HepG2 (cell line): Measurements from ENCODE around the gene PCYT2. TPM values are rescaled to one million over a fixed set of nuclear protein-coding genes. Genes with fewer than 3 reads are reported as not detected.

Source experiments
- ARNTL ChIP-seq: sonication (generic); formaldehyde crosslinking; IDR thresholded peaks from 2 replicates; pipeline ENCODE4 v1.4.0; 2020; ENCODE audit warnings: mild to moderate bottlenecking, missing genetic modification reagents
- GATAD1 ChIP-seq: IDR thresholded peaks from 2 replicates; pipeline ENCODE4 v1.6.1; 2016; ENCODE audit warnings: missing genetic modification reagents, missing compliant biosample characterization
- HDAC1 ChIP-seq: sonication (generic); formaldehyde crosslinking; IDR thresholded peaks from 2 replicates; pipeline ENCODE4 v1.5.1; 2020; ENCODE audit warnings: mild to moderate bottlenecking, missing genetic modification reagents
- MXD1 ChIP-seq: sonication (generic); formaldehyde crosslinking; IDR thresholded peaks from 2 replicates; pipeline ENCODE4 v1.4.0; 2020; ENCODE audit warnings: mild to moderate bottlenecking, missing genetic modification reagents
- PATZ1 ChIP-seq: sonication (generic); formaldehyde crosslinking; IDR thresholded peaks from 2 replicates; pipeline ENCODE4 v1.4.0; 2020; ENCODE audit warnings: missing genetic modification reagents
- SKIL ChIP-seq: sonication (generic); formaldehyde crosslinking; IDR thresholded peaks from 2 replicates; pipeline ENCODE4 v1.8.0; 2022; ENCODE audit warnings: missing genetic modification reagents, mild to moderate bottlenecking, moderate library complexity, borderline replicate concordance
- TEF ChIP-seq: sonication (generic); formaldehyde crosslinking; IDR thresholded peaks from 2 replicates; pipeline ENCODE4 v1.5.0; 2020; ENCODE audit warnings: missing genetic modification reagents
- ZFP62 ChIP-seq: sonication (generic); formaldehyde crosslinking; IDR thresholded peaks from 2 replicates; pipeline ENCODE4 v1.4.0; 2020; ENCODE audit warnings: missing genetic modification reagents
- ZFP82 ChIP-seq: sonication (generic); formaldehyde crosslinking; IDR thresholded peaks from 2 replicates; pipeline ENCODE4 v1.5.1; 2020; ENCODE audit warnings: mild to moderate bottlenecking, missing genetic modification reagents, borderline replicate concordance
- ZNF232 ChIP-seq: sonication (generic); formaldehyde crosslinking; IDR thresholded peaks from 2 replicates; pipeline ENCODE4 v1.4.0; 2020; ENCODE audit warnings: missing genetic modification reagents, borderline replicate concordance
- ZNF569 ChIP-seq: sonication (generic); formaldehyde crosslinking; IDR thresholded peaks from 2 replicates; pipeline ENCODE4 v1.5.0; 2020; ENCODE audit warnings: mild to moderate bottlenecking, missing genetic modification reagents, moderate library complexity, borderline replicate concordance
- polyA plus RNA-seq, 8 experiments: library from polyadenylated mRNA; depleted of rRNA in 3 of 8; stranded (reverse) in 7 of 8; unstranded in 1 of 8; fragments of >200 nt; fragmentation: Illumina TruSeq in 4 of 8; extraction: Trizol in 4 of 8; gene quantifications; 2 replicates each; pipeline versions ENCODE4 v1.2.1 to v1.2.3, GENCODE V29; 2011 to 2016; ENCODE audit warnings: low read depth in 4 of 8, missing spikeins in 1 of 8, mixed read lengths in 1 of 8; ENCODE audit not compliant: insufficient read depth in 1 of 8
- total RNA-seq, 5 experiments: library from RNA; depleted of rRNA; stranded (reverse); fragments of >200 nt; fragmentation: Illumina TruSeq; extraction: Trizol; gene quantifications; 2 replicates each; pipeline ENCODE4 v1.2.3, GENCODE V29; 2016; ENCODE audit warnings: low read depth in 1 of 5
- TF ChIP-seq, protein P1 (sequence below): IDR thresholded peaks from 2 replicates; pipeline ENCODE4 v1.6.1; 2016
- TF ChIP-seq, protein P2 (sequence below): sonication (generic); formaldehyde crosslinking; IDR thresholded peaks from 2 replicates; pipeline ENCODE4 v1.5.1; 2020; ENCODE audit warnings: mild to moderate bottlenecking, missing genetic modification reagents, moderate library complexity
- TF ChIP-seq, protein P3 (sequence below): sonication (generic); formaldehyde crosslinking; IDR thresholded peaks from 2 replicates; pipeline ENCODE4 v1.4.0; 2020; ENCODE audit warnings: missing genetic modification reagents
- TF ChIP-seq, protein P4 (sequence below): sonication (generic); formaldehyde crosslinking; IDR thresholded peaks from 2 replicates; pipeline ENCODE4 v1.9.0; 2021; ENCODE audit warnings: missing genetic modification reagents, mild to moderate bottlenecking, borderline replicate concordance

The PCYT2 gene
- total and polyA plus RNA-seq, 2 of the 13 experiments (the other 11 are each of a cell fraction or from before 2014, with no cell fraction given), result 147 to 297 TPM

GRCh38 chr17:81959362-81960129 is 48.3 kb upstream of the PCYT2 start (continued):
- no peak for TF ChIP-seq SKIL (CRISPR knock-in tag)
- TF ChIP-seq MXD1 (CRISPR knock-in tag), result peak; percentile 67
- TF ChIP-seq, protein P1, sequence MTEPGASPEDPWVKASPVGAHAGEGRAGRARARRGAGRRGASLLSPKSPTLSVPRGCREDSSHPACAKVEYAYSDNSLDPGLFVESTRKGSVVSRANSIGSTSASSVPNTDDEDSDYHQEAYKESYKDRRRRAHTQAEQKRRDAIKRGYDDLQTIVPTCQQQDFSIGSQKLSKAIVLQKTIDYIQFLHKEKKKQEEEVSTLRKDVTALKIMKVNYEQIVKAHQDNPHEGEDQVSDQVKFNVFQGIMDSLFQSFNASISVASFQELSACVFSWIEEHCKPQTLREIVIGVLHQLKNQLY, result no peak
- TF ChIP-seq ZFP82, result peak; percentile 92
- TF ChIP-seq, protein P2, sequence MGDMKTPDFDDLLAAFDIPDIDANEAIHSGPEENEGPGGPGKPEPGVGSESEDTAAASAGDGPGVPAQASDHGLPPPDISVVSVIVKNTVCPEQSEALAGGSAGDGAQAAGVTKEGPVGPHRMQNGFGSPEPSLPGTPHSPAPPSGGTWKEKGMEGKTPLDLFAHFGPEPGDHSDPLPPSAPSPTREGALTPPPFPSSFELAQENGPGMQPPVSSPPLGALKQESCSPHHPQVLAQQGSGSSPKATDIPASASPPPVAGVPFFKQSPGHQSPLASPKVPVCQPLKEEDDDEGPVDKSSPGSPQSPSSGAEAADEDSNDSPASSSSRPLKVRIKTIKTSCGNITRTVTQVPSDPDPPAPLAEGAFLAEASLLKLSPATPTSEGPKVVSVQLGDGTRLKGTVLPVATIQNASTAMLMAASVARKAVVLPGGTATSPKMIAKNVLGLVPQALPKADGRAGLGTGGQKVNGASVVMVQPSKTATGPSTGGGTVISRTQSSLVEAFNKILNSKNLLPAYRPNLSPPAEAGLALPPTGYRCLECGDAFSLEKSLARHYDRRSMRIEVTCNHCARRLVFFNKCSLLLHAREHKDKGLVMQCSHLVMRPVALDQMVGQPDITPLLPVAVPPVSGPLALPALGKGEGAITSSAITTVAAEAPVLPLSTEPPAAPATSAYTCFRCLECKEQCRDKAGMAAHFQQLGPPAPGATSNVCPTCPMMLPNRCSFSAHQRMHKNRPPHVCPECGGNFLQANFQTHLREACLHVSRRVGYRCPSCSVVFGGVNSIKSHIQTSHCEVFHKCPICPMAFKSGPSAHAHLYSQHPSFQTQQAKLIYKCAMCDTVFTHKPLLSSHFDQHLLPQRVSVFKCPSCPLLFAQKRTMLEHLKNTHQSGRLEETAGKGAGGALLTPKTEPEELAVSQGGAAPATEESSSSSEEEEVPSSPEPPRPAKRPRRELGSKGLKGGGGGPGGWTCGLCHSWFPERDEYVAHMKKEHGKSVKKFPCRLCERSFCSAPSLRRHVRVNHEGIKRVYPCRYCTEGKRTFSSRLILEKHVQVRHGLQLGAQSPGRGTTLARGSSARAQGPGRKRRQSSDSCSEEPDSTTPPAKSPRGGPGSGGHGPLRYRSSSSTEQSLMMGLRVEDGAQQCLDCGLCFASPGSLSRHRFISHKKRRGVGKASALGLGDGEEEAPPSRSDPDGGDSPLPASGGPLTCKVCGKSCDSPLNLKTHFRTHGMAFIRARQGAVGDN (CRISPR knock-in tag), result peak; percentile 73
- TF ChIP-seq, protein P3, sequence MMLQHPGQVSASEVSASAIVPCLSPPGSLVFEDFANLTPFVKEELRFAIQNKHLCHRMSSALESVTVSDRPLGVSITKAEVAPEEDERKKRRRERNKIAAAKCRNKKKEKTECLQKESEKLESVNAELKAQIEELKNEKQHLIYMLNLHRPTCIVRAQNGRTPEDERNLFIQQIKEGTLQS (CRISPR knock-in tag), result no peak
- no peak for TF ChIP-seq ARNTL (CRISPR knock-in tag)
- peak; percentile 33; the same call in 1 of the 2 replicates for TF ChIP-seq PATZ1 (CRISPR knock-in tag)
- no peak for TF ChIP-seq ZFP62 (CRISPR knock-in tag)
- no peak; the same call in 1 of the 2 replicates for TF ChIP-seq HDAC1 (CRISPR knock-in tag)
- TF ChIP-seq GATAD1 (CRISPR knock-in tag), result no peak
- TF ChIP-seq ZNF569 (CRISPR knock-in tag), result no peak
- TF ChIP-seq, protein P4, sequence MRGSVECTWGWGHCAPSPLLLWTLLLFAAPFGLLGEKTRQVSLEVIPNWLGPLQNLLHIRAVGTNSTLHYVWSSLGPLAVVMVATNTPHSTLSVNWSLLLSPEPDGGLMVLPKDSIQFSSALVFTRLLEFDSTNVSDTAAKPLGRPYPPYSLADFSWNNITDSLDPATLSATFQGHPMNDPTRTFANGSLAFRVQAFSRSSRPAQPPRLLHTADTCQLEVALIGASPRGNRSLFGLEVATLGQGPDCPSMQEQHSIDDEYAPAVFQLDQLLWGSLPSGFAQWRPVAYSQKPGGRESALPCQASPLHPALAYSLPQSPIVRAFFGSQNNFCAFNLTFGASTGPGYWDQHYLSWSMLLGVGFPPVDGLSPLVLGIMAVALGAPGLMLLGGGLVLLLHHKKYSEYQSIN (CRISPR knock-in tag), result no peak
- TF ChIP-seq TEF (CRISPR knock-in tag), result 0 out of 2 replicates have a peak, but pooled peaks have one; percentile 1
- TF ChIP-seq ZNF232 (CRISPR knock-in tag), result no peak
